ENCODE measurements around the gene SLC9A9. TPM values are rescaled to one million over a fixed set of nuclear protein-coding genes. Genes with fewer than 3 reads are reported as not detected.

SLC9A9 gene
- total and polyA plus RNA-seq, 10 of the 15 experiments (the other 5 are each of a cell fraction or from before 2014, with no cell fraction given), result 3.5 to 14.2 (median 9.3) TPM

GRCh38 chr3:143362115-143362991, 485.9 kb downstream of the SLC9A9 start (continued):
- TF ChIP-seq CTCF (IDR thresholded peaks at IDR 0.05 in 2 of 3, conservative IDR thresholded peaks at IDR 0.05 in 1 of 3; ENCODE audit: control insufficient read depth in 2 of 3, extremely low read depth in 1 of 3, insufficient read depth in 1 of 3, low read depth in 3 of 3, low read length in 3 of 3), result no peak

GRCh38 chr3:143361589-143361988, 486.7 kb downstream of the SLC9A9 start:
- no peaks in the 10 kb centered on the region for H3K36me3 ChIP-seq (ENCODE audit: control insufficient read depth in 2 of 2, insufficient read depth in 2 of 2, low read length in 1 of 2)
- intact Hi-C loops (cut with micrococcal nuclease; ENCODE audit: unreplicated experiment), result no loop called here
- BruUV-seq (replicated peaks), result no TSS peak
- H3K9me3 ChIP-seq (replicated peaks; ENCODE audit: control insufficient read depth, insufficient read depth, low read length), result no peaks in the 10 kb centered on the region
- FAIRE-seq, result no peak
- H3K4me1 ChIP-seq (ENCODE audit: control insufficient read depth, insufficient read depth, low read length), result no peaks in the 10 kb centered on the region
- no peaks in the 10 kb centered on the region for H3K27me3 ChIP-seq (replicated peaks in 1 of 2; ENCODE audit: control insufficient read depth in 2 of 2, insufficient read depth in 2 of 2, low read length in 1 of 2)
- DNase-seq (ENCODE audit: low read depth, low spot score), result no peak
- no peak overlapping the region for H3K4me3 ChIP-seq
- no peaks in the 10 kb centered on the region for H3K79me2 ChIP-seq (ENCODE audit: control insufficient read depth, insufficient read depth, low read length)
- POLR2A ChIA-PET, result no interaction called here
- no peak for ATAC-seq
- H2AFZ ChIP-seq (ENCODE audit: control insufficient read depth, low read depth, low read length), result no peak overlapping the region
- RAD21 ChIA-PET (ENCODE audit: unreplicated experiment), result interaction anchor here (1.5 kb wide), 1 partner anchor 14 kb away, joined by 3 read pairs; no protein-coding TSS in a partner anchor
- SMC1A ChIA-PET (ENCODE audit: uncharacterized antibody, unreplicated experiment), result interaction anchor here (0.9 to 2.6 kb wide), 3 partner anchors 9 to 24 kb away, joined by 3 to 8 read pairs (median 3); no protein-coding TSS in a partner anchor
- in situ Hi-C loops (cut with MboI), result no loop called here
- 98% methylated on average over 2 of the region's 2 CpGs for WGBS (ENCODE audit: insufficient coverage, insufficient replicate concordance, low lambda C conversion rate, missing lambda C conversion rate)
- no peak overlapping the region for H3K27ac ChIP-seq (ENCODE audit: control insufficient read depth, insufficient read depth)
- CTCF ChIA-PET, result interaction anchor here (1.0 to 1.1 kb wide), 2 partner anchors 71 to 312 kb away, joined by 3 read pairs; no protein-coding TSS in a partner anchor
- H3K4me2 ChIP-seq (ENCODE audit: control insufficient read depth, insufficient read depth), result no peak overlapping the region
- no peaks in the 10 kb centered on the region for H4K20me1 ChIP-seq (ENCODE audit: control insufficient read depth, insufficient read depth)
- H3K9ac ChIP-seq (ENCODE audit: control insufficient read depth, insufficient read depth, low read length), result no peak overlapping the region
- TF ChIP-seq SIN3A (IDR thresholded peaks at IDR 0.05; ENCODE audit: low read depth, low read length) (no peak), E2F8 (IDR thresholded peaks at IDR 0.05; ENCODE audit: low read depth, partially characterized antibody) (no peak), SKIL (IDR thresholded peaks at IDR 0.05; ENCODE audit: low read depth, poor library complexity, severe bottlenecking) (no peak), TCF7 (IDR thresholded peaks at IDR 0.05; ENCODE audit: borderline replicate concordance) (no peak), HDAC6 (IDR thresholded peaks at IDR 0.05; ENCODE audit: unreplicated experiment) (no peak), POLR2AphosphoS2 (IDR thresholded peaks at IDR 0.05; ENCODE audit: low read depth, low read length) (no peak), USF2 (IDR thresholded peaks at IDR 0.05; ENCODE audit: borderline replicate concordance, low read depth, low read length) (no peak), SP1 (IDR thresholded peaks at IDR 0.05; ENCODE audit: low read depth, low read length) (no peak), JUNB (IDR thresholded peaks at IDR 0.05) (peak; percentile 24), TAF1 (IDR thresholded peaks at IDR 0.05; ENCODE audit: borderline replicate concordance, low read depth, low read length) (no peak), RAD21 (IDR thresholded peaks at IDR 0.05; ENCODE audit: insufficient read depth, low read depth, low read length) (no peak)
